HL-60 (cell line): ENCODE results near the gene TMEM106C.

ENCODE experiments used
- GABPA ChIP-seq: IDR thresholded peaks from 2 replicates; pipeline ENCODE4 v1.6.1; 2012; ENCODE audit warnings: low read depth
- POLR2AphosphoS5 ChIP-seq: IDR thresholded peaks from 2 replicates; pipeline ENCODE4 v1.6.1; 2012; ENCODE audit warnings: low read depth
- REST ChIP-seq: IDR thresholded peaks from 2 replicates; pipeline ENCODE4 v1.6.1; 2012; ENCODE audit warnings: low read depth; ENCODE audit not compliant: insufficient replicate concordance
- SPI1 ChIP-seq: IDR thresholded peaks from 2 replicates; pipeline ENCODE4 v1.6.1; 2012; ENCODE audit warnings: low read depth, mild to moderate bottlenecking, borderline replicate concordance
- TF ChIP-seq, protein P1 (sequence below): IDR thresholded peaks from one replicate; pipeline ENCODE4 v1.5.1; 2011; ENCODE audit warnings: low read length, control low read depth, inconsistent platforms; ENCODE audit not compliant: insufficient read depth

DNA sequence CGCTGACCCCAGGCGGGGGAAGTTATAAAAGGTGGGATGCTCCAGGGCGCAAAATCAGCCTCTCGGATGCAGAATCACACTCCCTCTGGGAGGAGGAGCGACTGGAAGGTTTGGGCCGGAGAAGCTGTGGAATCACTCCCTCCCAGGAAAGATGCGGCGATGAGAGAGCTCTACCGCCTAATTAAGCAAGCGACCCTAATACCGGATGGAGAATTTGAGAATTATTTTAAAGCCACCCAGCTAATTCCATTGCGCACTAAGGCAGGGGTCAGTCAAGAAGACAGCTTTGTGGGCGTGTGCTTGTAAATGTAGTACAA lies 39.0 kb downstream of the TMEM106C start:
- TF ChIP-seq, protein P1, sequence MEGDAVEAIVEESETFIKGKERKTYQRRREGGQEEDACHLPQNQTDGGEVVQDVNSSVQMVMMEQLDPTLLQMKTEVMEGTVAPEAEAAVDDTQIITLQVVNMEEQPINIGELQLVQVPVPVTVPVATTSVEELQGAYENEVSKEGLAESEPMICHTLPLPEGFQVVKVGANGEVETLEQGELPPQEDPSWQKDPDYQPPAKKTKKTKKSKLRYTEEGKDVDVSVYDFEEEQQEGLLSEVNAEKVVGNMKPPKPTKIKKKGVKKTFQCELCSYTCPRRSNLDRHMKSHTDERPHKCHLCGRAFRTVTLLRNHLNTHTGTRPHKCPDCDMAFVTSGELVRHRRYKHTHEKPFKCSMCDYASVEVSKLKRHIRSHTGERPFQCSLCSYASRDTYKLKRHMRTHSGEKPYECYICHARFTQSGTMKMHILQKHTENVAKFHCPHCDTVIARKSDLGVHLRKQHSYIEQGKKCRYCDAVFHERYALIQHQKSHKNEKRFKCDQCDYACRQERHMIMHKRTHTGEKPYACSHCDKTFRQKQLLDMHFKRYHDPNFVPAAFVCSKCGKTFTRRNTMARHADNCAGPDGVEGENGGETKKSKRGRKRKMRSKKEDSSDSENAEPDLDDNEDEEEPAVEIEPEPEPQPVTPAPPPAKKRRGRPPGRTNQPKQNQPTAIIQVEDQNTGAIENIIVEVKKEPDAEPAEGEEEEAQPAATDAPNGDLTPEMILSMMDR, result no peak
- no peak for TF ChIP-seq GABPA
- no peak for TF ChIP-seq REST
- no peak for TF ChIP-seq POLR2AphosphoS5
- no peak for TF ChIP-seq SPI1
